ENCODE results near the gene PRPF6.

Gene PRPF6

GRCh38 chr20:64032706-64033624 is 52.0 kb downstream of the PRPF6 start:
- TF ChIP-seq CTCF (conservative IDR thresholded peaks at IDR 0.05; ENCODE audit: control insufficient read depth, insufficient read depth, low read depth, low read length), result no peak
- DNase-seq (ENCODE audit: low read depth), result no peak
- H3K4me3 ChIP-seq (ENCODE audit: control insufficient read depth, low read depth, low read length), result no peak overlapping the region

- no peak for TF ChIP-seq CTCF (conservative IDR thresholded peaks at IDR 0.05; ENCODE audit: control insufficient read depth, insufficient read depth, low read depth, low read length)
- DNase-seq (ENCODE audit: low read depth), result peak; percentile 57
- H3K4me3 ChIP-seq (ENCODE audit: control insufficient read depth, low read depth, low read length), result no peak overlapping the region
These were observed 53.1 kb downstream of the PRPF6 start for GRCh38 chr20:64033981-64034493.

- no peak for DNase-seq (ENCODE audit: low read depth)
- H3K4me3 ChIP-seq (ENCODE audit: control insufficient read depth, low read depth, low read length), result no peak overlapping the region
- no peak for TF ChIP-seq CTCF (conservative IDR thresholded peaks at IDR 0.05; ENCODE audit: control insufficient read depth, insufficient read depth, low read depth, low read length)
These were observed 54.4 kb downstream of the PRPF6 start for GRCh38 chr20:64035066-64035932.

GRCh38 chr20:64035933-64036345 is 55.0 kb downstream of the PRPF6 start, which contains the start of gene C20orf204:
C20orf204 (plus strand) TSS chr20:64036182; CDS start chr20:64036324, 142 bp downstream.
- no peak within 1 kb of the TSS for H3K4me3 ChIP-seq (ENCODE audit: control insufficient read depth, low read depth, low read length)
- TF ChIP-seq CTCF (conservative IDR thresholded peaks at IDR 0.05; ENCODE audit: control insufficient read depth, insufficient read depth, low read depth, low read length), result no peak
- no peak for DNase-seq (ENCODE audit: low read depth)

GRCh38 chr20:64036346-64037198 is 55.6 kb downstream of the PRPF6 start:
- TF ChIP-seq CTCF (conservative IDR thresholded peaks at IDR 0.05; ENCODE audit: control insufficient read depth, insufficient read depth, low read depth, low read length), result no peak
- peak; percentile 17 for DNase-seq (ENCODE audit: low read depth)
- no peak overlapping the region for H3K4me3 ChIP-seq (ENCODE audit: control insufficient read depth, low read depth, low read length)

- no peak for TF ChIP-seq CTCF (conservative IDR thresholded peaks at IDR 0.05; ENCODE audit: control insufficient read depth, insufficient read depth, low read depth, low read length)
- DNase-seq (ENCODE audit: low read depth), result no peak
- no peak overlapping the region for H3K4me3 ChIP-seq (ENCODE audit: control insufficient read depth, low read depth, low read length)
These were observed 56.2 kb downstream of the PRPF6 start for GRCh38 chr20:64037199-64037497.

Measured in fibroblast of mammary gland (primary cell).